Gastroesophageal sphincter (tissue), 4 donors: ENCODE data around the gene MATN1. TPM values are rescaled to one million over a fixed set of nuclear protein-coding genes. Genes with fewer than 3 reads are reported as not detected.

ENCODE experiments used
- ATAC-seq: fragments of 150-250 bp; one replicate; pipeline ENCODE4 v1.9.1; 2016; ENCODE audit warnings: mild to moderate bottlenecking, moderate library complexity
- H3K27ac ChIP-seq, 4 donors: fragments of 200-600 bp; sonication (generic) in 3 of 4; 1 replicate in 3 of 4; 2 replicates in 1 of 4; pipeline ENCODE4 v1.5.1; 2016 to 2019
- H3K27me3 ChIP-seq: fragments of 200-600 bp; sonication (generic); one replicate; pipeline ENCODE4 v1.5.1; 2019
- H3K36me3 ChIP-seq, 2 donors: fragments of 200-600 bp; sonication (generic); one replicate each; pipeline ENCODE4 v1.5.1; 2019; ENCODE audit warnings: control low read depth in 1 of 2
- H3K4me1 ChIP-seq, 3 donors: fragments of 200-600 bp; sonication (generic); 1 replicate in 2 of 3; 2 replicates in 1 of 3; pipeline ENCODE4 v1.5.1; 2016 to 2019; ENCODE audit warnings: control low read depth in 2 of 3
- H3K4me3 ChIP-seq, 2 donors: fragments of 200-600 bp; sonication (generic); one replicate each; pipeline ENCODE4 v1.5.1; 2019; ENCODE audit warnings: mild to moderate bottlenecking in 1 of 2, moderate library complexity in 1 of 2
- H3K9me3 ChIP-seq, 3 donors: fragments of 200-600 bp; sonication (generic); one replicate each; pipeline ENCODE4 v1.5.1; 2017 to 2019; ENCODE audit warnings: control low read depth in 2 of 3
- CTCF ChIP-seq, 4 experiments: fragments of 200-600 bp in 2 of 4; fragments of 450-650 bp in 2 of 4; sonication (generic) in 1 of 4; IDR thresholded peaks; one replicate each; pipeline ENCODE4 v1.5.1; 2017 to 2019; ENCODE audit warnings: antibody characterized with exemption in 4 of 4, mild to moderate bottlenecking in 2 of 4, moderate library complexity in 2 of 4
- EP300 ChIP-seq: sonication (generic); formaldehyde crosslinking; IDR thresholded peaks from one replicate; pipeline ENCODE4 v1.6.1; 2017; ENCODE audit warnings: antibody characterized with exemption, mild to moderate bottlenecking
- POLR2A ChIP-seq, 2 donors: fragments of 450-650 bp; IDR thresholded peaks; one replicate each; pipeline ENCODE4 v1.6.1; 2017; ENCODE audit warnings: antibody characterized with exemption in 2 of 2, mild to moderate bottlenecking in 2 of 2, moderate library complexity in 1 of 2
- POLR2AphosphoS5 ChIP-seq: sonication (generic); formaldehyde crosslinking; IDR thresholded peaks from one replicate; pipeline ENCODE4 v1.6.1; 2017; ENCODE audit warnings: antibody characterized with exemption
- WGBS, 2 donors: methylation state at CpG; one replicate each; pipeline ENCODE4 v1.1.5; 2018; ENCODE audit warnings: low coverage in 1 of 2; 5-methylcytosine and 5-hydroxymethylcytosine counted together
- small RNA-seq, 4 donors: library from RNA; depleted of rRNA; stranded (forward); fragments of <200 nt; gene quantifications; one replicate each; pipeline ENCODE3, GENCODE V24; 2016
- total RNA-seq, 4 donors: library from RNA; depleted of rRNA; stranded (reverse); fragments of >200 nt; gene quantifications; one replicate each; pipeline ENCODE4 v1.1.0, GENCODE V29; 2016

The MATN1 gene
- total RNA-seq, 4 donors from 2014 or later = not detected

- 60% methylated on average over 1 of the region's 17 CpGs; no CpG with 5 or more reads in 1 of the 2 donors for WGBS, 2 donors
- Histone ChIP-seq H3K36me3 (no peaks in the 10 kb centered on the region), H3K9me3 (no peaks in the 10 kb centered on the region), H3K27me3 (no peaks in the 10 kb centered on the region), H3K27ac (no peak overlapping the region), H3K4me3 (no peak overlapping the region), H3K4me1 (no peaks in the 10 kb centered on the region)
- TF ChIP-seq POLR2A (IDR thresholded peaks at IDR 0.05) = no peak
- TF ChIP-seq EP300 = no peak
- TF ChIP-seq POLR2AphosphoS5 = no peak
- no peak for TF ChIP-seq CTCF (IDR thresholded peaks at IDR 0.05)
- no peak for ATAC-seq
These were observed 59.2 kb downstream of the MATN1 start for GRCh38 chr1:30664103-30664755.

- Histone ChIP-seq H3K27me3 (peaks cover 4% of the 10 kb centered on the region), H3K36me3 (no peaks in the 10 kb centered on the region), H3K4me3 (no peak overlapping the region), H3K4me1 (no peaks in the 10 kb centered on the region), H3K9me3 (no peaks in the 10 kb centered on the region), H3K27ac (no peak overlapping the region)
- no peak for TF ChIP-seq POLR2A (IDR thresholded peaks at IDR 0.05)
- TF ChIP-seq CTCF (IDR thresholded peaks at IDR 0.05) = no peak
- TF ChIP-seq POLR2AphosphoS5 = no peak
- TF ChIP-seq EP300 = no peak
- 33% methylated on average over 1 of the region's 13 CpGs; no CpG with 5 or more reads in 1 of the 2 donors for WGBS, 2 donors
- no peak for ATAC-seq
These were observed 59.7 kb downstream of the MATN1 start for GRCh38 chr1:30663596-30664091.

GRCh38 chr1:30662291-30662840 is 61.0 kb downstream of the MATN1 start:
- H3K4me3 ChIP-seq = no peak overlapping the region
- no peaks in the 10 kb centered on the region for H3K36me3 ChIP-seq
- no peaks in the 10 kb centered on the region for H3K4me1 ChIP-seq
- no peaks in the 10 kb centered on the region for H3K9me3 ChIP-seq
- peaks cover 15% of the 10 kb centered on the region for H3K27me3 ChIP-seq
- H3K27ac ChIP-seq = no peak overlapping the region
- ATAC-seq = no peak
- 93 to 96% methylated on average over 3 to 4 of the region's 9 CpGs for WGBS, 2 donors
- TF ChIP-seq POLR2AphosphoS5 (no peak), EP300 (no peak), POLR2A (IDR thresholded peaks at IDR 0.05) (no peak), CTCF (IDR thresholded peaks at IDR 0.05) (no peak)

- Histone ChIP-seq H3K27ac (no peak overlapping the region), H3K4me1 (no peaks in the 10 kb centered on the region), H3K4me3 (no peak overlapping the region), H3K27me3 (peaks cover 26% of the 10 kb centered on the region), H3K9me3 (no peaks in the 10 kb centered on the region), H3K36me3 (no peaks in the 10 kb centered on the region)
- no peak for ATAC-seq
- no peak for TF ChIP-seq POLR2AphosphoS5
- TF ChIP-seq POLR2A (IDR thresholded peaks at IDR 0.05) = no peak
- TF ChIP-seq CTCF (IDR thresholded peaks at IDR 0.05) = no peak
- no peak for TF ChIP-seq EP300
- 93% methylated on average over 8 of the region's 10 CpGs; no CpG with 5 or more reads in 1 of the 2 donors for WGBS, 2 donors
These were observed 62.1 kb downstream of the MATN1 start for GRCh38 chr1:30661311-30661710.

Small RNAs within 50 kb of the gene (small RNA-seq; reads per million reads assigned to genes)
- gene MIR4420 = 0 reads per million in 4 donors

Other genes with a start within 250 kb of the MATN1 start
- gene LAPTM5, start 34.2 kb upstream of the MATN1 start, total RNA-seq = 10 to 100 TPM in 3 of 4 donors, 1 to 10 TPM in 1; 8.9 to 75.4 (median 40.4) TPM
- gene SDC3, start 185.2 kb upstream of the MATN1 start, total RNA-seq = 100 to 1,000 TPM in 1 of 4 donors, 10 to 100 TPM in 3; 45.1 to 112 (median 52.6) TPM